Right forelimb (tissue), 1 donor: ENCODE measurements around the gene COX8A.

Source experiments
- DNase-seq: peaks from one replicate; pipeline ENCODE4 v3.0.0-alpha.2; 2018

COX8A gene

DNA sequence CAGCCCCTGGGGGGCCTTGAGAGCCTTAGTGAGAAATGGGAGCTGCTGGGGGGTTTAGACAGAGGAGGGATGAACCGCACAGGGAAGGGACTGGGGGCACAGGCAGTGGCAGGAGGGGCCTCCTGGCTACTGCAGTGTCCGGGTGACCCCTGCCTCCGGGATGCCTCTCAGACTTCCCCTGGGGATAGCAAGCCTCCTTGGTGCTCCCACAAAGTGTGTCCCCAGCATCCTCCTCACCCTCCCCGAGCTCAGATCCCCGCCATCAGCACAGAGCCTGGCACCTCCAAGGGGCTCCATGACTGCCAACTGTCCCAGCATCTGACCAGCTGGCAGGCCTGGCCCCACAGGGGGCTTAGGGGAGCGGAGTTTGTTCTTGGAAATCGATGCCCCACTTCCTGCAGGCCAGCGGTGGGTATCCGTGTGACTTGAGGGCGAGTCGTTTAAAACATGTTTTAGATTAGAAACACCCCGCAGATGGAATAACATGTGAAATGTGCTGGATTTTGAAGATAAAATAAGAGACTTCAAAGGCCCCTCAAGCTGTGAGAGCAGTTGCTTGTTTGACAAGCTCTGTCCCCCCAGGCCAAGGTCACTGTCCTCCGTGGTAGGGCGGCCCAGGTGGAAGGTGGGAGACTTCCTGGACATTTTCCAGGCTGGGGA, 47.8 kb downstream of the COX8A start:
- no peak for DNase-seq

- no peak for DNase-seq
Measured at GRCh38 chr11:64023712-64024710, 49.6 kb downstream of the COX8A start.

DNA sequence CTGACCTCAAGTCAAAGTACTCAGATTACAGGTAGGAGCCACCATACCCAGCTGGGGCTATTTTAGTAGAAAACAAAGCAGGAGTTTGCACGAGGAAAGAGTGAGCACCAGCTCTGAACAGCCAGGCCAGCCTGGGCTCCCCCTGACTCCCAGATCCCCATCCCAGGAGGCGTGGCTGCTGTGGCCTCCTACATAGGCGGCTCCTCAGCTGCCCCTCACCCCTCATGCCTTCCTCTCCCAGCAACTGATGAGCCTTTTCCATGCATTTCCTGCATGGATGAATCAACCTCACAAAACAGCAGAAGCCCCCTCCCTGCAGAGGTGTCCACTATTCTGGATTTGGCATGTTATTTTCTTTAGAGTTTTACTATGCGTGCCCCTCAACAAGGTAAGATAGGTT, 50.8 kb downstream of the COX8A start:
- DNase-seq: no peak
